Measurements from ENCODE around the gene EMX2.

The EMX2 gene

DNA sequence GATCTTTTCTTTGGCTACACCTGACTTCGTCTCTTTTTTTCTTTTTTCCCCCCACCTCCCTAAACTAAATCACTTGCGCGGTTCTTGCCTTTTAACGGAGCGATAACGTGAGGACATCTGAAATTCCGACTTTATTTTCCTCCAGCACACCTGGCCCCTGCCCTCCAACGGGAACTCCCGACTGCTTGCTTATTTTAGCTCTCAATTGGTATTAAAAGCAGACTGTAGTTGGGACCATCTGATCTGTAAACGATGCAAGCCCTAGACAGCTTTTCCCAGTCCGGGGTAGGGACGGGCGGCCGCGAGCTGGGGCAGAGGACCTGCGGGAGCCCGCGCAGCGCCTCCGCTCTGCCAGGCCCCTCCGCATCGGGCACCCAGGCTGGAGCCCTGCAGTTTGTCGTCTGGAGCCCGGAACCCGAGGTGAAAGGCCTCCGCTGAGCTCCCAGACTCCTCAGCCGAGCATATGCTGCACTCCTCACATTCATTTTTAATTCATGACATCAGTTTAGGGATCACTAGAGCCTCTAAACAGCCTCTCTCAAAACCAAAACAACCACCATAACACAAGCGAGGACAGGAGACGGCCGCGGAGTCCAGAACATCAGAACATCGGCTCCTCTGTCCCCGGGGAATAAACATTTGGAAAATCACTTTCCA, 10.0 kb upstream of the EMX2 start:
- no peak for FAIRE-seq

DNA sequence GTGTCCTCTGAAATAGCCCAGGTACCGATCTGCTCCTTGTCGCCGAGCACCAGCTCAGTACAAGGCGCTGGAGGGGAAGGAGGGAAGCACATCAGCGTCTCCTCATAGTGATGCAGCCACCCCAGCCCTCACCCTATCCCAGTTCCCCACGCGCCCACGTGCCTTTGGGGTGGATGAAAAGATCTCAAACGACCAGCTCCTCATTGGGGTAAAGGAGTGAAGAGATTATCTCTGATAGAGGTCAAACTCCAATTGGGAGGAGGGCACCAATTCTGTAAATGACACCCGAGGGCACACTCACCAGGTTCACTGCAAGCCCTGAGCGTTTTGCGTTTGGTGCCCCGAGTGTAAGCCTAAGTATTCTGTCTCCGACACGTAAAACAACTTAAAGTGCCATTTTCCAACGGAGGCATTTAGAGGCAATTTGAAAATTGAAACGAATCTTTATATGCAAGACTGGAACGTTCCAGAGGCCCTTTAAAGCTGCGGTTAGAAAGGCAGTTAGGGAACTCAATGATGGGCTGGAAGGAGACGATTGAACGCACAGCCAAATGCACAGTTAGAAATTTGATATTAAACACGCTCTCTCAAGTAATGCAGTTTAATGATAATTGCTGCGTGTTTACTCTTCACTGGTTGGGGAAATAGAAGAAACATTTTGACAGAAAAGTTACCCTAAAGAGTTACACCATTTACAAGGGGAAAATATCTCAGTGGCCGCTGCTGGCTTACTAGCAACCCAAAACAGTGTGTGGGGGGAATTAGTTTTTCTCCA, 8.9 kb upstream of the EMX2 start:
- FAIRE-seq: no peak

DNA sequence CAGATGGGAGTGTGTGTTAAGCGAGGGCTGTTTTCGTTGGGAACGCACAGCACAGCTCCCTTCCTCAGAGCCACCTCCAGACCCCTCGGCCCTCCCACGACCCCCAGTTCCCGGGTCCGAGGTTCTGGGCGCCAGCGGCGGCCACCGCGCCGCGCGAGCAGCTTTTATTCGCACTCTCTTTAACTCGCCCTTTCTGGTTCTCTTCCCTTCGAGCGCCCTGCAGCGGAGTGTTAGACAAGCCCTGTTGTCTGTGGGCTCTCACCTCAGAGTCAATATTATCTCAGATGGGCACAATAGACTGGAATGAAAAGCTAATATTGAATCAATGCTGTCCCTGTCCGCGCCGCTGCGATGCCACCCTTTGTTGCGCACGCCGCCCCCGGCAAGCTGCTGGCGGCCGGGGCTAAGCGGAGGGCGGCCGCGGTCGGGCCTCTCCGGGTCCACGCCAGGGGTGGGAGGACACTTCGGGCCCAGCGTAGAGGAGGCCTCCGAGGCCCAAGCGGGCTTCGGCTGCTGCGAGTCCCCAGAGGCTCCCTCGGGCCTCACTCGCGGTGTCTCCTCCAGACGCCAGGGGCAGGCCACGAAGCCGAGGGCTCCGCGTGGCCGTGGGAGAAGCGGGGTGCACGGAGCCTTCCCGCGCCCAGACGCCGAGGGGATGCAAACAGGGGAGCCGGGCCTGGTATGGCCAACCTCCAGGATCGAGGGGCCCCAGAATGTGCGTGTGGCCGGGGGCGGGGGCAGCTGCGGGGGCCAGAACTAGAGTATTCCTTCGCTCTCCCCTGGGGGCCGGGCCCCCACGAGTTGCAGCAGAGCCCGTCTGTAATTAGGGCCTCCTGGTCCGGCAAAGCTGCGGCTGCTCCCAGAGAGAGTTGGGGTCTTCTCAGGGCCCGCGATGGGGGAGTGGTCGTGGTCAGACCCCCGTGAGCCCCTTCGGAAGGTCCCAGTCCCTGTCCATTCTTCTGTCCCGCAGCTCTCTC, 7.9 kb upstream of the EMX2 start:
- FAIRE-seq: no peak

- FAIRE-seq: no peak
Observed at GRCh38 chr10:117535298-117536071, 7.1 kb upstream of the EMX2 start.

- no peak for FAIRE-seq
Observed at GRCh38 chr10:117536072-117536865, 6.3 kb upstream of the EMX2 start.

- no peak for FAIRE-seq
Observed at GRCh38 chr10:117536866-117537435, 5.6 kb upstream of the EMX2 start.

GRCh38 chr10:117537436-117537903, 5.1 kb upstream of the EMX2 start:
- no peak for FAIRE-seq

DNA sequence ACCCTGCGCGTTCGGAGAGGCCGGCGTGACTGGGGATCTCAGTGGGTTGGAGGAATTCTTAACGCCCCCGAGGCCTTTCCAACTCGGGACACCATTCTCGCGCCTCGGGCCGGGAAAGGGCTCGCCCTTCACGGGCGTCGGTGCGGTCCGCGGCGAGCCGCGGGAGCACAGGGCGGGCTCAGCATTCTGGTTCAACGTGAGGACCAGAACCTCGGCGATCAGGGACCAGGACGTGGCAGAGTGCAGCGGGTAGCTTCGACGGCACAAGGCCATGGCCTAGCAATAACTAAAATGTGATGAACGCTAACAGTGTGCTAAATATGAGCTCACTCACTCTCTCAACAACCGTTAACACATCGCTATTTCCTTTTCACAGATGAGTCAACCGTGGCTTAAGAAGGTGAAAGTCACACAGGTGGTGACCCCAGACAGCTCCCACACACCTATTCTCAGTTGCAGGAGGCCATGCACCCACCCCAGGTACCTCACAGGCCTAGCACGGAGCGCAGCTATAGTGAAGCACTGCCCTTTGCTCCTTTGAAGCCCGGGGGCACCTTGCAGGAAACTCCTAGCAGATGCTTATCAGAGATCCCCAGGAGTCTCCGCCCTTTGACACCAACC, 4.5 kb upstream of the EMX2 start:
- FAIRE-seq: no peak

- no peak for FAIRE-seq
Observed at GRCh38 chr10:117539361-117539773, 3.2 kb upstream of the EMX2 start.

GRCh38 chr10:117539903-117540639, 2.5 kb upstream of the EMX2 start:
- FAIRE-seq: no peak

DNA sequence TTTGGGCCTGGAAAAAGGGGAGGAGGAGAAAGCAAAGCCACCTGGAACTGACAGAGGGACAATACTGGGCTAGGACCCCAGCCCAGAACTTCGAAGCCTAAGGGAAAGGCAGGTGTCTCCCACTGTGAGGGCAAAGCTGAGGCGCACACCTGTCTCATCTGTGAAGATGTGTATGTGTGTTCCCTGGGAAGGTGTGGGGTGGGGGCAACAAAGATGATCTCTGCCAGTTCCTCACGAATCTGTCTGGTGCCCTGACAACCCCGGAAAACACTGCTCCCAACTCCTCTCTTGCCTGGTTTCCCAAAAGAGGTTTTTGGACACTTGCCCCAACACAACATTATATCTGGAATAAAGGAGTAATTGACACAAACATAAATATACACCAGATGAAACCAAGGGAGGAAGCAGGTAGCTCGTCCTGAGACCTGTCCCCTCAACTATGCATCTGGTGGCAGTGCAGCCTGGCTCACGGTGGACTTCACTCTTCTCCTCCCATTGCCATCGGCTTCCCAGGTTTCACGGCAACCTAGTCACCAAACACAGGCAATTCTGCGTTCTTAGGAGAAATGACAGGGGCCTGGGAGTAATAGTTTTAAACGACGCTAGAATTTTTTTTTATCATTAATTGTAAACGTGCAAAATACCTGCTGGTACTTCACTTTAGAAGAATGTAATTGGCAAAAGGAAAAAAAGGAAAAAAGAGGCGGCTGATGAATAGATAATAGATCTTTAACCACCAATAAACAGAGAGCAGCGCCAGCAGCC, 1.7 kb upstream of the EMX2 start:
- no peak for FAIRE-seq

- FAIRE-seq: no peak
Observed at GRCh38 chr10:117541405-117541908, 1.1 kb upstream of the EMX2 start.

GRCh38 chr10:117541909-117542705, 439 bp upstream of the EMX2 start:
- FAIRE-seq: no peak

DNA sequence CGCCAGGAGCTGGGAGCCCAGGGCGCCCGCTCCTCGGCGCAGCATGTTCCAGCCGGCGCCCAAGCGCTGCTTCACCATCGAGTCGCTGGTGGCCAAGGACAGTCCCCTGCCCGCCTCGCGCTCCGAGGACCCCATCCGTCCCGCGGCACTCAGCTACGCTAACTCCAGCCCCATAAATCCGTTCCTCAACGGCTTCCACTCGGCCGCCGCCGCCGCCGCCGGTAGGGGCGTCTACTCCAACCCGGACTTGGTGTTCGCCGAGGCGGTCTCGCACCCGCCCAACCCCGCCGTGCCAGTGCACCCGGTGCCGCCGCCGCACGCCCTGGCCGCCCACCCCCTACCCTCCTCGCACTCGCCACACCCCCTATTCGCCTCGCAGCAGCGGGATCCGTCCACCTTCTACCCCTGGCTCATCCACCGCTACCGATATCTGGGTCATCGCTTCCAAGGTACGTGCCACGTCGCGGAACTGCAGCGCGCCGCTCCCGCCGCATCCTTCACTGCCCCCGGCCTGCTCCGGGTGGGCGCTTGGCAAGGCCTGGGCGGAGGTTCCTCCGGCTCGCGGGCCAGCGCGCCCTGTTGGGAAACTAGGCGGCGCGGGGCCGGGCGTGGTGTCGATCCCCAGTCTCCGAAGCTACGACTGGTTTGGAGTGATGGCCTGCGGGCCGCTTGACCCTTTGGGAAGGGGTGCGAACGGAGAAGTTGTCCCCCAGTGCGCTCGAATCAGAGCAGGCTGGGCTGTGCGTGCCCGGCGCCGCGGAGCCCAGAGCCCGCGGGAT, 868 bp downstream of the EMX2 start:
- no peak for FAIRE-seq

DNA sequence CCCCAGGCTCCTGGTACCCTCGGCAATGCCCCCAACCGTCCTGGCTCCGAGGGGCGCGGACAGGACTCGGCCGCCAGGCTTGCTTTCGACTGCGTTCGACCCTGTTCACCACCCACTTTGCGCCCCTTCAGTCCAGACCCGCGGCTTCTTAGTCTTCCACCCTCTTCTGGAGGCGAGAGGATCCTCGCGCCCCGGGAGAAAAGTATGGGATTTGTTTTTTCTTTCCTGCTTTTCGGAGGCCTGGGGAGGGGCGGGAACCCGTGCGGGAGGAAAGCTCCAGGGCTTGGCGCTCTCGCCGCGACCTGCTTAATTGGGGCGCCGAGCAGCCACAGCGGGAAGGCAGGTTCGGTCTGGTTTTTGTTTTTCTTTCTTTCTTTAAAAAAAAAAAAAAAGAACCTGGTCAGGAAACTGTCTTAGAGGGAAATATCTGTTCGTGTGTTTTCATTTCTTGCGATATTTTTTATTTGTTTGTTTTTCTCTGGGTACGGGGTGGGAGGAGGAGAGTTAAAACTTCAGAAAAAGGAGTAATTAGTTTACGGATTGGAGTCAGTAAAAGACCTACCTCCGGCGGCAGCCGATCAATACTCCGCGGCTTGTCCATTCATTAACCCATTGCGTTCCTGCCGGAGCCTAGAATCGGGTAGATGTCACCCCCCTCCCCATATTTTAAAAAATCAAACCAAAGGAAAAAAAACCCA, 1.6 kb downstream of the EMX2 start:
- no peak for FAIRE-seq

GRCh38 chr10:117544711-117545140, 2.2 kb downstream of the EMX2 start:
- FAIRE-seq: no peak
